Erythroblast (primary cell): ENCODE results near the gene MMS22L.

Experiments
- DNase-seq, 2 experiments: peaks; one replicate each; lab custom pipeline; 2025; lab: John Stamatoyannopoulos, UW
- GATA1 ChIP-seq: IDR thresholded peaks from 2 replicates; pipeline ENCODE4 v1.6.1; 2011; ENCODE audit warnings: low read depth, mild to moderate bottlenecking, control low read depth, low read length, moderate library complexity
- POLR2A ChIP-seq: IDR thresholded peaks from 2 replicates; pipeline ENCODE4 v1.6.1; 2011; ENCODE audit warnings: mild to moderate bottlenecking, low read length

MMS22L gene

GRCh38 chr6:97102145-97102790 lies 180.7 kb downstream of the MMS22L start:
- DNase-seq = no peak
- TF ChIP-seq POLR2A (no peak), GATA1 (no peak)

GRCh38 chr6:97100696-97101095 lies 182.3 kb downstream of the MMS22L start:
- TF ChIP-seq GATA1 (no peak), POLR2A (no peak)
- DNase-seq = no peak

GRCh38 chr6:97097068-97098047 lies 185.7 kb downstream of the MMS22L start:
- TF ChIP-seq POLR2A (no peak), GATA1 (no peak)
- no peak for DNase-seq

GRCh38 chr6:97095311-97095850 lies 187.6 kb downstream of the MMS22L start:
- TF ChIP-seq POLR2A = no peak
- TF ChIP-seq GATA1 = no peak
- DNase-seq = no peak

- DNase-seq = no peak
- no peak for TF ChIP-seq POLR2A
- TF ChIP-seq GATA1 = no peak
Measured at GRCh38 chr6:97094376-97094775, 188.6 kb downstream of the MMS22L start.

- no peak for DNase-seq
- TF ChIP-seq GATA1 = no peak
- no peak for TF ChIP-seq POLR2A
Measured at GRCh38 chr6:97092673-97093305, 190.2 kb downstream of the MMS22L start.
